ENCODE measurements around the gene IGFBP1.

Gene IGFBP1

DNA sequence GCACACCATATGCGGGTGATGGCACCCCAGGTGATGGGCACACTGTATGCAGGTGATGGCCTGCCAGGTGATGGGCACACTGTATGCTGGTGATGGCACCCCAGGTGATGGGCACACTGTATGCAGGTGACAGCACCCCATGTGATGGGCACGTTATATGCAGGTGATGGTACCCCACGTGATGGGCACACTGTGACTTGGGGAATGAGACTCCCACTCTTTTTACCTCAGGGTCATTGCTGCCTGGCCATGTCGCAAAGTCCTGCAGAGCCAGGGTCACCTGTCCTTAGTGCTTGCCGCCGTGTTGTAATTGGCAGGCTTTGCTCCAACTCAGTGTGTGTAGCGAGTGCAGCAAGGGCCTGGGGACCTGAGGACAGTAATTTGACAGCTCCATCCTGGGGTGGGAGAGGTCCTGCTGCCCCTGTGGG is 7.8 kb upstream of the IGFBP1 start:
- DNase-seq (ENCODE audit: low read depth in 3 of 3, low spot score in 1 of 3) = no peak

DNA sequence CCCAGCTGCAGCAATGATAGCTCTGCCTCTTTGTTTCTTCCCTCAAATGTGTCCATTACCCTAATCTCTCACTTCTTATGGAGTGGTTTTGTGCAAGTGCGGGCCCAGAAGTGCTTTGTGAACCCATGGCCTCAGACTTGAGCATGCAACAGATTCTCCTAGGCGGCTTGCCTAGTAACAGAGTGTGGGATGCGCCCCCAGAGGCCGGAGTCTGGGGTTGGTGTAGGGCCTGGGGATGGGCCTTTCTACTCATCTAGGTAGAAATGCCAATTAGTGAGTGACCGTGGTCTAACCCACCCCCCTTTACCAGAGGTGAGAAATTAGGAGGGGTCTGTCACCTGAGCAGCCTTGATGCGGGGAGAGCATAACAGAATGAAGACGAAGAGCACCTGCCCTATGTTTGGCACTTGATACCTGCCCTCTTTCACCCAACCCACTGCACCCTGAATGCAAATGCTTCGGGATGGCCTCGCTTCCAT is 7.0 kb upstream of the IGFBP1 start:
- DNase-seq (ENCODE audit: low read depth in 3 of 3, low spot score in 1 of 3) = no peak

DNA sequence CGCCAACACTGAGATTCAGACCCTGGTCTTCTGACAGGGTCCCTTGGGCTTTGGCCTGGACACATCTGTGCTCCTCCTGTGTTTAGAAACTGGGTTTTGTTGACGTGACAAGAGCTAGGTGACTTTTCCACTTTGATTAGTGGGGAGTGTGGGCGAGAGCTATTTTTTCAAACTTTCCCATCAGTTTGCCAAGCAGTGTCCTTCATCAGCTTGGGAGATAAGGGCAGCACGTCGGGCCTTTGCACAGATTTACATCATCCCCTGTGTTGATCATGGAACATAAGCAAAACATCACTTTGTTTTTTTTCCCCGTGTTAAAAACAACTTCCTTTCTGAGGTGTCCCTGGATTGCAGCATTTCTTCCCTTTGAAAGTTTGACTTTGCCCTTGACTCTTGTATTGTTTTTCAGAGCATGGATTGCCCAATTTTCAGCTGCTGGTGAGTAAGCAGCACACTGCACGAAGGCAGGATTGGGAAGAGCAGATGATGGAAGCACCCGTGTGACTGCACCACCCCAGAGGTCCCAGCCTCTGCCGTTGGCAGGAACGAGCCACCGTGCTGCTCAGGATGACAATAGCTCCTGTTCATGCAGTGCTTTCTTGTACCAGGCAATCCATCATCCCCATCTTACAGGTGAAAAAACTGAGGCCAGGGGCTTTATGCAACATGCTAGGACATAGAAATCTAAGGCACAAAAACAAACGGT is 6.4 kb upstream of the IGFBP1 start:
- DNase-seq (ENCODE audit: low read depth in 3 of 3, low spot score in 1 of 3) = no peak

DNA sequence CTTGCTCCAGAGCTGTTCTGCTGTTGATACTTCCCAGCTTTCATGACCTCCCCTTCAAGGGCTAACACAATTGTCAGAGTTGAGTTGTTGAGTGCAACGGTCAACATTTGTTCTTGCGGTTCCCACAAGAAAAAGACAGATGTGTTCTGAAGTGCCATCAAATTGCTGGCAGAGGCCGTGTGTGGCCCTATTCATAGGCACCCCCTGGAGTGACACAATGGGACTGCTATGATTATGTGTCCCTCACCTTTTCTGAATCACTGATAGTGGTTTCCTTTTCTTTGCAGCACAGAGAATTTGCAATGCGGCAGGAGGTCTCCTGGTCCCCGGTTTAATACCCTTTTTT is 5.8 kb upstream of the IGFBP1 start:
- DNase-seq (ENCODE audit: low read depth in 3 of 3, low spot score in 1 of 3) = no peak

DNA sequence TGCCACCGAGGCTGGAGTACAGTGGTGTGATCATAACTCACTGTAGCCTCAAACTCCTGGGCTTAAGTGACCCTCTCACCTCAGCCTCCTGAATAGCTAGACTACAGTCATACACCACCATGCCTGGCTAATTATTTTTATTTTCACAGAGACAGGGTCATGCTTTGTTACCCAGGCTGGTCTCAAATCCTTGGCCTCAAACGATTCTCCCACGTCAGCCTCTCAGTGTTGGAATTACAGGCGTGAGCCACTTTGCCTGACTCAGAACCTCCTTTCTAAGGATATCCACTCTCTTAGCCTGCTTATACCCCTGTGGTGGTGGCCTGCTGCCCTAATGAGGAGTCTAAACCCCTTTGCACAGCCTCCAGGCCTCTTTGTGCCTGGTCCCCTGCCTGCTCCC is 4.2 kb upstream of the IGFBP1 start:
- no peak for DNase-seq (ENCODE audit: low read depth in 3 of 3, low spot score in 1 of 3)

DNA sequence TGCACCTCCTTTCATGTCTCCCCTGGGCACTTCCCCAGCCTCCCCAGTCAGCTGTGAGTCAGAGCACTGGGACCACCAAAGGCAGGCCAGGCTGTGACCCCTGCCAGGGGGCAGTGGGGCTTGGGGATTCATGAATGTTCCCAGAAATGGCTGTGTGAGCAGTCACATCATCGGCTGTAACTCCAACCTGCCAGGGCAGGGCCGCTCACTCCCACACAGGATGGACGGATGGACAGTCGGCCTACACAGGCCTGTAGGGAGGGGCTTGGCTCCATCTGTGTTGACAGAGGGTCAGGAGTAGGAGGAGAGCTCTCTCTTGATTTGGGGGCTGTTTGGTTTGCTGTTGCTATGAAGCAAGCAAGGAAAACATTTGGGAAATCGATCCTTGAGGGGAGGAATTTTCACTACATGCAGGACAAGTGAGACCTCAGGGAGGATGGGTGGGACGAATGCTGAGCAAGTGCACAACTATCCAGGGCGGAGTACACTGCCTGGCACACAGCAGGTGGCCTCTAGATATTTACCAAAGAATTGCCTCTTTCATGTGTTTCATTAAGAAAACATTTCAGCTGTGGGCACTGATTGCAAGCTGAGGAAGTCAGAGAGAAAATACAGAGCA is 2.9 kb upstream of the IGFBP1 start:
- no peak for DNase-seq (ENCODE audit: low read depth in 3 of 3, low spot score in 1 of 3)

DNA sequence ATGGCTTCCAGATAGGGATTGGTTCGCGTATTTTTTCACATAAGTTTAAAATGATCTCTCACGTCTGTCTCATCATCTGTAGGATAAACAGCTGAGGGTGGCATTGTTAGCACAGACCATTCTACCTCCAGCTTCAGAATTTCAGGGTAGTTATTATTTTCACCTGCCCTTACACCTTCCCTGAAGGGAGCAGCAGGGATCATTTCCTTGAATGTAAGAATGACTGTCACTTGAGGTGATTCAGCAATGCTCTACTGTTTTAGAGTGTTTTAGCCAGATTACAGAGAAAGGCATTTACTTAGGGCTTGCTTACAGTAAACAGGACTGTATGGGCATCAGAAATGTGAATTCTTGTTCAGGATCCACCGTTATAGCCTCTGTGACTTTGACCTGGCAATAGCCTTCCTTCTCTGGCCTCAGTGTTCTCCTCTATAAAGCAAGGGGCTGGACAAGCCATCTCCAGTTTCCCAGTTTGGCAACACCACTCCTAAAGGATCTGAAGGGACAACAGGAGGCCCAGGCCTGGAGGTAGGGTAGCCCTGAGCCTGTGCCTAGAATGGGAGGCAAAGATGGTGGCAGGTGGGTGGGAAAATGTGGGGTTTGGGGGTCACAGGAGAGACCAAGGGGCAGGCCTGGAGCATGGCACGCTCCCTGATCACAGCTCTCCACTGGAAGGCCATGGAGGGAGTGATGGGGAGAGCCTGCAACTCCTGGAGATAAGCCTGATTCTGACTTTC is 1.2 kb upstream of the IGFBP1 start:
- no peak for DNase-seq (ENCODE audit: low read depth in 3 of 3, low spot score in 1 of 3)

DNA sequence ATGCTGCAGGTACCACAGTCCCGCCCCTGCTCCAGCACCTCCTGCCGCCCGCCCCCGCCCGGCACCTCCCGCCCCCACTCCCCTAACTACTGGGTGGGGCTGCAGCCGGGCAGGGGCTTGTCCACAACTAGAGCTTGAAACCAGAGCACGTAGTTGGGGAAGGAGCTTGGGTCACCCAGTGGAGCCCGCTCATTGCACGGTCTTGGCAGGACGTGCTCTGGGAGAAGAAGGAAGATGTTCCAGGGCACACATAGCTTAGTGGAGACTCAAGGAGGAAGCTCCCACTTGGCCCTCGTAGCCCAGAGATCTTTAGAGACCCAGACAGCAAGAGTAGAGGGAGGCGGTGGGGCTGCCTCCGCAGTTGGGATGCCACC is 692 bp downstream of the IGFBP1 start:
- no peak for DNase-seq (ENCODE audit: low read depth in 3 of 3, low spot score in 1 of 3)

DNA sequence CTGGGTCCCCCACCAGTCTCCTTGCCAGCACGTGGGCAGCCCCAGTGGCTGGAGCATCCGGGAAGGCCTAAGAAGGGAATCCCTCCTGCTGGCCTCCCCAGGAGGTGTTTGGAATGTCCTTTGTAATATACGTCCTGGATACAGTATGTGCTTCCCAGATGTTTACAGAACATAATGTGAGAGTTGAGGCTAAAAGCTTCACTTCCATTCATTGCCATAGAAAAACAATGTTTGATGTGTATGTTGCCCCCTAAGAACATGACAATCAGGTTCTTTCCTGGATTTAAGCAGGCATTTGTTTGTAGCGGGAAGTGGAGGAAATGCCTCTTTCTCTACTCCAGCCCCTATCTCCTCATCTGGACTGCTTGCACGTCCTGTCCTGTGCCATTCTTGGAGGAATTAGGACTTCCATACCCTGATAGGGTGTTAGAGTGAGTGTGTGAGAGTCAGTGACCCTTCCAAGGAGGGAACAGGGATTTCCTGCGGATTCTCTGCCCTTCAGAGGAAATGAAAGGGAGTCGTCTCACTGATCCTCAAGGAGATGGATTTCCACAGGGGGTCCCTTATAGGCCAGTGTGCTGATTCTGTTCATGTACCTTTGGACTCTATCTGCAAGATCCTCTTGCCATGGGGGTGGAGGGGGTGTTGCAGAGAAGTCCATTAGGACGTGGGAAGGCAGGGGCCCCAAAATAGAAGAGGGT is 1.2 kb downstream of the IGFBP1 start:
- no peak for DNase-seq (ENCODE audit: low read depth in 3 of 3, low spot score in 1 of 3)

DNA sequence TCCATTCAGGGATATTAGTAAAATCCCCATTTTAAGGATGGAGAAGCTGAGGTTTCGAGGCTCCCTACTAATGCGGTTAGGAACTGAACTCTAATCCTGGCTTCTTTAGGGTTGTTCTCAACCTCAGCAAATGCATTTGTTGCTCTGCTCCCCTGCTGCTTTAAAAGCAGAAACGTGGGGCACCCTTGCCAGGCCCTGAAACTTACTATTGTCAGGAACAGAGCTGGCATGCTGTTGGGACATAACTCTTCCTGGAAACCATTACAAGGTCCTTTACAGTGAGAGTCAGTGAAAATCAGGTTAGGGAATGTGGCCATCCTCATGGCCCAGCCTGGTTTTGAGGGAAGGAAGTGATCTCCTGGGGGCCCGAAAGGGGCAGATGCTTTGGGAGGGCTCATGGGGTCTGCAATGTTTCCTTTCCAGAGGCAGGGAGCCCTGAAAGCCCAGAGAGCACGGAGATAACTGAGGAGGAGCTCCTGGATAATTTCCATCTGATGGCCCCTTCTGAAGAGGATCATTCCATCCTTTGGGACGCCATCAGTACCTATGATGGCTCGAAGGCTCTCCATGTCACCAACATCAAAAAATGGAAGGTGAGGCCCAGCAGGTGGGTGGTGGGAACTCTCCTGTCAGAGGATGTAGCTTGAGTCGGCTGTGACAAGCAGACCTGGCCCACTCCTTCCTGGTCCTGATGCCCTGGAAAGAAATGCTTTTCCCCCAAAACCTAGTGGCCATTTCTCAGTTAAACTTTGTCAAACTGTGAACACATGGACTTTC is 2.0 kb downstream of the IGFBP1 start:
- no peak for DNase-seq (ENCODE audit: low read depth in 3 of 3, low spot score in 1 of 3)

DNA sequence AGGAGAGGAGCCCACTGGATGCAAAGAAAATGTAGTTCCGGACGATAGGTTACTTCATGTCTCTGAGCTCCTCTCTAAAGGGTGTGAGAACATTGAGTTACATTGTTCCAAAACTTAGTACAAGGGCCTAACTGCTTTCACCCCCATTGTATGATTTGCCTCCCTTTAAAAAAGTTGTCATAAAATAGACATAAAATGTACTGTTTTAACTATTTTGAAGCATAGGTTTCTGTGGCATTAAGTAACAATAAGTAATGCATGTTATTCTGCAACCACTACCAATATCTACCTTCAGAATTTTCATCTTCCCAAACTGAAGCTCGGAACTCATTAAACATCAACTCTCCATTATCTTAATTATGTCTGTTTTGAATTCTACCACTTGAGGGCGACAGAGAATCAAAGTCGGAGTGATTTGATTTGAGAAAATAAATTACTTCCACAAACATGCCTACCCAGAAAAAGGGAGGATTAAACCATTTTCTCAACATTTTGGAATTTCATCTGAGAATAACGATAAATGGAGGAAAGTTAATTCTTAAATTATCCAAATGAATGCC is 2.7 kb downstream of the IGFBP1 start:
- DNase-seq (ENCODE audit: low read depth in 3 of 3, low spot score in 1 of 3) = no peak

DNA sequence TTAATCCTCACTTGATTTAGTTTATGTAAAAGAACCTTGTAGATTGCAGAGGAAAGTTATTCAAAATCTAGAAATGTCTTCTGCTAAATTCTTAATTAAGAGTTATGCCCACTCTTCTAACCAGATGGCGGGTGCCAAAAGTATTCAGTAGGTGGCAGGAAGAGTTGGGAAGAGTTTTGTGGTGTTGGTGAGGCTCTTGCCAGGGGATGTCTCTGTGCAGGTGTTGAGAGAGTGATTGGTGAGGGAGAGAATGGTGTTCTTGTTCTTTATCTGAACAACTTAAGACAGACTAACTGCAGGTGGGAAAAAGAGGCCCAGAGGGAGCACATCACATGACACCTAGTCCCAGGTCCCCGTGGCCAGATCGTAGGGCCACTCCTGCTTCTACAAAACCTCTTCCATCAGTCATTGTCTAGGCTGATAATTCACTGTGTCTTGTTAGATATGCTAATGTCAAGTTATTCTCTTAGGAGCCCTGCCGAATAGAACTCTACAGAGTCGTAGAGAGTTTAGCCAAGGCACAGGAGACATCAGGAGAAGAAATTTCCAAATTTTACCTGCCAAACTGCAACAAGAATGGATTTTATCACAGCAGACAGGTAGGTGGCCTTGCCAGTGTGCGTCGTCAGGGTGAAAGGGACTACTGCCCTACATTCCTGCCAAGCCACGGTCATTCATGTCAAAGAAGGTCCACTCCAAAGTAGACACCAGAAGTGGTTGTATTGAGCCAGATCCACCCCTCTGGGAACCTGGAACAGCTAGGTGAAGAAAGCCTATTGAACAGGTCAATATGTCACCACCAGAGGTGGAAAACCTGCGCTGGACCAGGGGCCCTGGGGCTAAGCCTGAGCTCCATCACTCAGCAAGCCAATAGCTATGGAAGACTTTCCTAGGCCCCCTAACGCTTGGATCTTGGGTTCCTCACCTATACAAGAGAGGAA is 3.4 kb downstream of the IGFBP1 start:
- DNase-seq (ENCODE audit: low read depth in 3 of 3, low spot score in 1 of 3) = no peak

DNA sequence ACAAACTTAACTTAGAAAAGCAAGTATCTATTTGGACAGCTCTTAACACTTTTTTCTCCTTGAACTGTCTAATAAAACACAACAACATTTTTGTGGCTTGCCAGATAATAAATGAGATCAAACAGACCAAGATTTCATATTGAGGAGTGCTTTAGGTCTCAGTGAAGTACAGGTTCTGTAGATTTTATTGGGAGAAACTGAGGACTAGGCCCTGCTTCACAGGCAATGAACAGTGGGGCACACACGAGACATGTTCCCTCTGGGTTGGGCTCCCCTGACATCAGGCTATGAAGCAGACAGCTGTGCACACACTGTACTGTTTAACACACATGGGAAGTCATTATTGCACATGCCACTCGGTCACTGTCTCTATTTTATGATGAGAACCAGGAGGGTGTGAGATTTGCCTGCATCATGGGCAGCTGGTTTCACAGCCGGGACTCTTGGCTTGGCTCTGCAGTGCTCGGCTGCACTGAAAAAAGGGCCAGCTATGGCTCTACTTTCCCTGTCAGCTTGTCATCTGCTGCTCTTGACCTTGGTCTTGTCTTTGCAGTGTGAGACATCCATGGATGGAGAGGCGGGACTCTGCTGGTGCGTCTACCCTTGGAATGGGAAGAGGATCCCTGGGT is 4.2 kb downstream of the IGFBP1 start:
- DNase-seq (ENCODE audit: low read depth in 3 of 3, low spot score in 1 of 3) = no peak

DNA sequence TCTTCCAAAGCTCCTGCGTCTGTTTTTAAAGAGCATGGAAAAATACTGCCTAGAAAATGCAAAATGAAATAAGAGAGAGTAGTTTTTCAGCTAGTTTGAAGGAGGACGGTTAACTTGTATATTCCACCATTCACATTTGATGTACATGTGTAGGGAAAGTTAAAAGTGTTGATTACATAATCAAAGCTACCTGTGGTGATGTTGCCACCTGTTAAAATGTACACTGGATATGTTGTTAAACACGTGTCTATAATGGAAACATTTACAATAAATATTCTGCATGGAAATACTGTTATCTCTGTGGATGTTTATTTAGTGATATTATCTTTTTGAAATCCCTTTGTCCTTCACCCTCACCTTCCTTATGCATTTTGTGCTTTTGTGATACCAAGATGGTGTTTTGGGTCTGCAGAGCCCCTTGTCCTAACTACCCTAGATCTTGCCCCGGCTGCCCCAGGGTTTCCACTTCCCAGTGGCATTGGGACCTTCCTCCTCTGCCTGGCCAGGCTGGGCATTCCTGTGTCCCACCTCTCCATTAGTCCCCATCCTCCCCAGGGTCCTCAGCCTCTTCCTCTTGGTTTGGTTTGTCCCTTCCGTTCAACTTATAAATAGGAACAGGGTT is 5.2 kb downstream of the IGFBP1 start:
- DNase-seq (ENCODE audit: low read depth in 3 of 3, low spot score in 1 of 3) = no peak

DNA sequence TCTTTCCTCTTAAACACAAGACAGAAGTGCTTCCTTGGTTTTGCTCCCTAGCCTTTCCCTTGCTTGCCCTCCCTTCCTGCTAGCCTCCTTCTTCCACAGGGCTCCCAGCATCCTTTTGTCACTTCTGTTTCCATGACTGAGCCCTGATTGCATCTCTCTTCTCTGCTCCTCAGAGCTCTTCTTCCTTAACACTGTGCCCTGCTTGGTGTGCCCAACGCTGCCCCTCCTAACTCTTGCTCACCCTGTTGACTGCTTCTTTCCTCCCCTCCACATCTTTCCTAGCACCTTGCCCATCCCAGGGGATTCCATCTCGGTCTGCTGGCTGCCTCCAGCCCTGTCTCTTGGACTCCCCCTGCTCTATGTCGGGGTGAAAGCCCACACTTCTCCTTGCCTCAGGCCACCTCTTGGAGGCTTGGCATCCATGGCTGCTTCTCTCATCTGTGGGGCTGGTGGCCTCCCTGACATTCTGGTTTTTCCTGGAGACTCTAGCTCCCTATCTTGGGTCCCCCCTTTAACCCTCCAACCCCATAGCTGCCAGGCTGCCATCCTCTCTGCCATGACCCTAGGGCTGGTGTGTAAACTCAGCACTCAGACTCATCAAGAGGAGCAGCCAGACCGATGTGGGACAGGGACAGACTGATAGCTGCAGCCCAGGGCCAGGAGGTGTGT is 5.8 kb downstream of the IGFBP1 start:
- no peak for DNase-seq (ENCODE audit: low read depth in 3 of 3, low spot score in 1 of 3)

DNA sequence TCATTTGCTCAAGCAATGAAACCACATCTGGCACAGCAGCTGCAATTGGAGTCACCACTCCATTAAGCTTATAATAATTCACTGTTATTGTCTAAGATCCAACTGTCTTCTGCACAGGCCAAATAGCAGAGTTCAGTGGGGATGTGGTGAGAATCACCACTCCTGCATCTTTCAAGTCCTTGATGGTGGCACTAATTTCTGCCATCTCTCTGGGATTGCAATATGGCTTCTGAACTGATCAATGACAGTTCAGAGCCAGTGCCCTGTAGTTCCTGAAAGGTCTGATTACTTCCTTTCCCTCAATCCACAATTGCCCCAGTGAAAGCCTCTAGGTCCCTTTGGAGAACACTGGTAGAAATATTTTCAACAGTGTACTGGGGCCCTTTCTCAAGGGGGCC is 6.4 kb downstream of the IGFBP1 start:
- DNase-seq (ENCODE audit: low read depth in 3 of 3, low spot score in 1 of 3) = no peak

DNA sequence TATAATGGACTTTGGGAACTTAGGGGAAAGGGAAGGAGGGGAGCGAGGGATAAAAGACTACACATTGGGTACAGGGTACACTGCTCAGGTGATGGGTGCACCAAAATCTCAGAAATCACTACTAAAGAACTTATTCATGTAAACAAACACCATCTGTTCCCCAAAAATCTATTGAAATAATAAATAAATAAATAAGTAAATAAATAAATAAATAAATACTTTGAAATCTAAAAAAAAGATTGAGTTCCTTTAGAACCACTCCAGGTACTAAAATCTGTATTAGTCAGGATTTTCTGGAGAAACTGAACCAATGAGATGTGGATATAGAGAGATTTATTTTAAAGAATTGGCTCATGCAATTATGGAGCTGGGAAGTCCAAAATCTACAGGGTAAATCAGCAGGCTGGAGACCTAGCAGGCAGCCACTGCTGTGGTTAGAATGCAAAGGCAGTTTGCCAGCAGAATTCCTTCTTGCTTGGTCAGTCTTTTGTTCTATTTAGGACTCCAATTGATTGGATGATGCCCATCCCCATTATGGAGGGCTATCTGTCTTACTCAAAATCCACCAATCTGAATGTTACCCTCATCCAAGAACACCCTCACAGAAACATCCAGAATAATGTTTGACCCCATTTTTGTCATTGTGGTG is 8.9 kb downstream of the IGFBP1 start:
- no peak for DNase-seq (ENCODE audit: low read depth in 3 of 3, low spot score in 1 of 3)

DNA sequence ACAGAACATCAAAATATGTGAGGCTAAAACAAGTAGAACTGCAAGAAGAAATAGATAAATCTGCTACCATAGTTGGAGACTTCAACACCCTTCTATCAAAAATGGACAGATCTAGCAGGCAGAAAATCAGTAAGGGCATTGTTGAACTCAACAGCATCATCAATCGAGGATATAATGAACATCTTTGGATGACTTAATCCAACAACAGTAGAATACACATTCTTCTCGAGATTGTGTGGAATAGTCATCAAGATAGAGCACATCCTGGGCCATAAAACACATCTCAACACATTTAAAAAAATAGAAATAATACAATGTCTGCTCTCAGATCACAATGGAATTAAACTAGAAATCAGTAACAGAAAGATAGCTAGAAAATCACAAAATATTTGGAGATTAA is 9.9 kb downstream of the IGFBP1 start:
- no peak for DNase-seq (ENCODE audit: low read depth in 3 of 3, low spot score in 1 of 3)

All from stimulated activated CD4-positive, alpha-beta T cell treated with anti-CD3 and anti-CD28 coated beads, TNF-alpha, amount 100 ng/mL, for 1 hour (primary cell).